Epithelial cell of esophagus (primary cell): ENCODE results near the gene IGF2BP2.

Experiments
- DNase-seq: peaks from one replicate; pipeline ENCODE4 v3.0.0; 2010; ENCODE audit warnings: low read depth
- H3K4me3 ChIP-seq: 2 replicates; pipeline ENCODE4 v1.5.1; 2011; ENCODE audit warnings: mild to moderate bottlenecking, low read length, control low read depth
- CTCF ChIP-seq: IDR thresholded peaks from 2 replicates; pipeline ENCODE4 v1.5.1; 2011; ENCODE audit warnings: low read depth, mild to moderate bottlenecking, low read length, control low read depth, inconsistent platforms; ENCODE audit not compliant: insufficient read depth; ENCODE audit errors: missing control alignments

The IGF2BP2 gene

DNA sequence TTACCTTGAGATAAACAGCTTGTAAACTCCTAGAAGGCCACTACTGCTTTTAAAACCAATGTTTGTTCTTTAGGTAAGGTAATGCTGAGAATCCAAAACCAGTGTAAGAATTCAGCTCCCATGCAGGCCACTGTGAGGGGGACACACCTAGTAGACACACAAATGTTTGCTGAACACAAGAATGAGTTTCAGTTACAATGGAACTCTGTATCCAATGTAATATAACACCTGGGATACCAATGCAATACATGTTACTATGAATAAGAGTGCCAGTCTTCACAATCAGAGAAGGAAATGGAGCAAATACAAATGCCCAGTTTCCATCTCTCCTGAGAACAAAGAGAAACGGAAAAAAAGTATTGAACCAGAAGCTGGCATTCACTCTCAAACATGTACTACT, 65.9 kb downstream of the IGF2BP2 start:
- TF ChIP-seq CTCF: no peak
- DNase-seq: no peak
- H3K4me3 ChIP-seq: no peak overlapping the region

GRCh38 chr3:185757176-185757575, 67.7 kb downstream of the IGF2BP2 start:
- no peak for DNase-seq
- no peak for TF ChIP-seq CTCF
- no peak overlapping the region for H3K4me3 ChIP-seq

GRCh38 chr3:185756477-185756876, 68.4 kb downstream of the IGF2BP2 start:
- TF ChIP-seq CTCF: no peak
- no peak overlapping the region for H3K4me3 ChIP-seq
- DNase-seq: no peak

GRCh38 chr3:185754920-185755319, 69.9 kb downstream of the IGF2BP2 start:
- no peak for TF ChIP-seq CTCF
- DNase-seq: no peak
- H3K4me3 ChIP-seq: no peak overlapping the region

- no peak overlapping the region for H3K4me3 ChIP-seq
- TF ChIP-seq CTCF: no peak
- no peak for DNase-seq
Observed at GRCh38 chr3:185753354-185753753, 71.5 kb downstream of the IGF2BP2 start.

- TF ChIP-seq CTCF: no peak
- no peak overlapping the region for H3K4me3 ChIP-seq
- no peak for DNase-seq
Observed at GRCh38 chr3:185750702-185751101, 74.1 kb downstream of the IGF2BP2 start.

DNA sequence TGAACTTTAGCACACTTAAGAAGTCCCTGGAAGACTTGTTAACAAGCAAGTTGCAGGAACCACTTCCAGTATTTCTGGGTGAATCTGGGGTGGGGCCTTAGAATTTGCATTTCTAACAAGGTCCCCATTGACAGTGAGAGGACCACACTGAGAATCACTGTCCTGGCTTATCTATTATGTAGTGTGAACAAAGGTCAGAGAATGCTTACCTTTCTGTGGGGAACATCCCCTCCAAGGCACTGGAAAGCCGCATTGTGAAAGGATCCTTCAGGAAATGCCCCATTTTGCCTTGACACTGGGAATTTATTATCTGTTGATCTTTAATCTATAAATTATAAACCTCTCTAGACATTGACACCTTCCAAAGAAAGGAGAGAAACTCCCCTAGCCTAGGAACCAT, 74.8 kb downstream of the IGF2BP2 start:
- no peak for DNase-seq

More for the DNA sequence above, 74.8 kb downstream of the IGF2BP2 start:
- H3K4me3 ChIP-seq: no peak overlapping the region
- no peak for TF ChIP-seq CTCF
